Mucosa of stomach (tissue), 1 donor: ENCODE measurements around the gene ACTR3.
"Not testable (repeated sequence)": the region's sequence is repeated elsewhere in the genome, so short reads cannot be mapped to it uniquely, and the experiment has no call there.

Source experiments
- H3K27me3 ChIP-seq: one replicate; pipeline ENCODE4 v1.7.0; 2013; ENCODE audit warnings: mild to moderate bottlenecking, low read length; ENCODE audit not compliant: control insufficient read depth, insufficient read depth
- H3K36me3 ChIP-seq: one replicate; pipeline ENCODE4 v1.7.0; 2013; ENCODE audit warnings: low read length; ENCODE audit not compliant: control insufficient read depth, insufficient read depth
- H3K4me1 ChIP-seq: one replicate; pipeline ENCODE4 v1.7.0; 2013; ENCODE audit warnings: mild to moderate bottlenecking, low read length; ENCODE audit not compliant: control insufficient read depth, insufficient read depth
- H3K4me3 ChIP-seq: one replicate; pipeline ENCODE4 v1.7.0; 2013; ENCODE audit warnings: low read length
- H3K9ac ChIP-seq: one replicate; pipeline ENCODE4 v1.7.0; 2013; ENCODE audit warnings: mild to moderate bottlenecking, low read length, moderate library complexity
- H3K9me3 ChIP-seq: one replicate; pipeline ENCODE4 v1.7.0; 2013; ENCODE audit warnings: mild to moderate bottlenecking, low read length, moderate library complexity; ENCODE audit not compliant: control insufficient read depth
- donor health status: Pancreatic carcinoma.

The ACTR3 gene

GRCh38 chr2:113918229-113918628 lies 28.3 kb downstream of the ACTR3 start:
- no peak overlapping the region for H3K9ac ChIP-seq
- no peaks in the 10 kb centered on the region for H3K9me3 ChIP-seq
- H3K36me3 ChIP-seq, result peaks cover 10% of the 10 kb centered on the region
- H3K4me1 ChIP-seq, result no peaks in the 10 kb centered on the region
- H3K27me3 ChIP-seq, result no peaks in the 10 kb centered on the region
- no peak overlapping the region for H3K4me3 ChIP-seq

- Histone ChIP-seq H3K4me3 (no peak overlapping the region), H3K9ac (no peak overlapping the region), H3K4me1 (no peaks in the 10 kb centered on the region), H3K36me3 (peaks cover 5% of the 10 kb centered on the region), H3K27me3 (no peaks in the 10 kb centered on the region), H3K9me3 (no peaks in the 10 kb centered on the region)
Observed at GRCh38 chr2:113920996-113921395, 31.1 kb downstream of the ACTR3 start.

GRCh38 chr2:113922335-113922734 lies 32.4 kb downstream of the ACTR3 start:
- Histone ChIP-seq H3K4me3 (no peak overlapping the region), H3K27me3 (no peaks in the 10 kb centered on the region), H3K4me1 (no peaks in the 10 kb centered on the region), H3K9ac (no peak overlapping the region), H3K36me3 (peaks cover 5% of the 10 kb centered on the region), H3K9me3 (no peaks in the 10 kb centered on the region)

- Histone ChIP-seq H3K4me1 (no peaks in the 10 kb centered on the region), H3K9ac (no peak overlapping the region), H3K9me3 (no peaks in the 10 kb centered on the region), H3K27me3 (no peaks in the 10 kb centered on the region), H3K36me3 (peaks cover 1% of the 10 kb centered on the region), H3K4me3 (no peak overlapping the region)
Observed at GRCh38 chr2:113922784-113923183, 32.9 kb downstream of the ACTR3 start.

- no peaks in the 10 kb centered on the region for H3K27me3 ChIP-seq
- H3K36me3 ChIP-seq, result no peaks in the 10 kb centered on the region
- H3K9me3 ChIP-seq, result no peaks in the 10 kb centered on the region
- no peak overlapping the region for H3K9ac ChIP-seq
- H3K4me3 ChIP-seq, result no peak overlapping the region
- no peaks in the 10 kb centered on the region for H3K4me1 ChIP-seq
Observed at GRCh38 chr2:113925884-113926283, 36.0 kb downstream of the ACTR3 start.

GRCh38 chr2:113926314-113926713 lies 36.4 kb downstream of the ACTR3 start:
- no peak overlapping the region for H3K4me3 ChIP-seq
- H3K36me3 ChIP-seq, result no peaks in the 10 kb centered on the region
- H3K9me3 ChIP-seq, result no peaks in the 10 kb centered on the region
- H3K9ac ChIP-seq, result no peak overlapping the region
- H3K27me3 ChIP-seq, result no peaks in the 10 kb centered on the region
- H3K4me1 ChIP-seq, result no peaks in the 10 kb centered on the region

DNA sequence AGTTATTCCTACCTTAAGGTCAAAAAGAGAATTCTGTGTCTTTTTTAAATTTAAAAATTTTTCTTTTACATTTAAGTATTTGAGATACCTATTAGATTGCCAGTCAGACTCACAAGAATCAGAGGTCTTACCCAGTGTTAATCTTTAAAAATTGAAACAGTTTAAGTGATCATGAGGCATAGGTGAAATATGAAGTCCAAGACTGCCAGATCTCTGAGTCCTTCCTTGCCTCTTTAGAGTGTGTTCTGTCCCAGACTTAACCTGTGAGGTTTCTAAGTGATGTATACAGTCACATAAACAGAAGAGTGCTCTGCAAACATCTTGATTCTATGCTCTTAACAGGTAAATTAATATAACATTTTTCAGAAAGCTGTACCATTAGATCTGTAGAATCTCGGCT lies 40.6 kb downstream of the ACTR3 start:
- Histone ChIP-seq H3K27me3 (no peaks in the 10 kb centered on the region), H3K36me3 (no peaks in the 10 kb centered on the region), H3K4me1 (no peaks in the 10 kb centered on the region), H3K4me3 (no peak overlapping the region), H3K9ac (no peak overlapping the region), H3K9me3 (no peaks in the 10 kb centered on the region)

DNA sequence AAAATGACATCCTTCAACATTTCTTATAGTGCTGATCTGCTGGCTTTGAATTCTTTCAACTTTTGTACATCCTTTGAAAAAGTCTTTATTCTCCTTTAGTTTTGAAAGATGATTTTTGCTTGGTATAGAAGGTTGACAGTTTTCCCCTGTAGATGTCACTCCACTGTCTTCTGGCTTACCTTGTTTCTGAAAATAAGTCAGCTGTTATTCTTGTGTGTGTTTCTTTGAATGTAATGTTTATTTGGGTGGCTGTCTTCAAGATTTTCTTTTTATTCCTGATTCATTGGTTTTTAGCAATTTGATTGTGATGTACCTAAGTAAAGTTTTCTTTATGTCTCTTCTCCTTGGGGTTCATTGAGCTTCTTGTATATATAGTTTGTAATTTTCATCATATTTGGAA lies 47.6 kb downstream of the ACTR3 start:
- H3K4me1 ChIP-seq, result no peaks in the 10 kb centered on the region
- no peak overlapping the region for H3K4me3 ChIP-seq
- H3K36me3 ChIP-seq, result peaks cover 5% of the 10 kb centered on the region
- no peak overlapping the region for H3K9ac ChIP-seq
- H3K27me3 ChIP-seq, result no peaks in the 10 kb centered on the region
- no peaks in the 10 kb centered on the region for H3K9me3 ChIP-seq

DNA sequence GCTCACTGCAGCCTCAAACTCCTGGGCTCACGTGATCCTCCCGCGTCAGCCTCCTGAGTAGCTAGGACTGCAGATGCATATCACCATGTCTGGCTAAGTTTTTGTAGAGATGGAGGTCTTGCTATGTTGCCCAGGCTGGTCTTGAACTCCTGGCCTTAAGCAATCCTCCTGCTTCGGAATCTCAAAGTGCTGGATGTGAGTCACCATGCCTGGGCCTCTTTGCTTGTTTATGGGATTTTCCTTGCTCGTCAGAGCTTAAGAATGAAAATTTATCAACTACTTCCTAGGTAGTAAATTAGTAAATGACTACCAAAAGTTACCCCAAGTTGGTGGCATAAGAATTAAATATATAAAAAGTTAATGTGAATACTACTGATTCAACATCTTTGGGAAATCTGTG lies 51.0 kb downstream of the ACTR3 start:
- Histone ChIP-seq H3K9me3 (no peaks in the 10 kb centered on the region), H3K4me3 (no peak overlapping the region), H3K27me3 (no peaks in the 10 kb centered on the region), H3K4me1 (no peaks in the 10 kb centered on the region), H3K36me3 (peaks cover 5% of the 10 kb centered on the region), H3K9ac (no peak overlapping the region)

- not testable (repeated sequence) for H3K4me3 ChIP-seq, H3K4me1 ChIP-seq, H3K9me3 ChIP-seq, H3K36me3 ChIP-seq, H3K9ac ChIP-seq, H3K27me3 ChIP-seq
Observed at GRCh38 chr2:113945784-113946183, 55.9 kb downstream of the ACTR3 start.

- H3K4me1 ChIP-seq, H3K9me3 ChIP-seq, H3K27me3 ChIP-seq, H3K4me3 ChIP-seq, H3K9ac ChIP-seq: not testable (repeated sequence)
- peaks cover 10% of the 10 kb centered on the region for H3K36me3 ChIP-seq
Observed at GRCh38 chr2:113950906-113951305, 61.0 kb downstream of the ACTR3 start.

DNA sequence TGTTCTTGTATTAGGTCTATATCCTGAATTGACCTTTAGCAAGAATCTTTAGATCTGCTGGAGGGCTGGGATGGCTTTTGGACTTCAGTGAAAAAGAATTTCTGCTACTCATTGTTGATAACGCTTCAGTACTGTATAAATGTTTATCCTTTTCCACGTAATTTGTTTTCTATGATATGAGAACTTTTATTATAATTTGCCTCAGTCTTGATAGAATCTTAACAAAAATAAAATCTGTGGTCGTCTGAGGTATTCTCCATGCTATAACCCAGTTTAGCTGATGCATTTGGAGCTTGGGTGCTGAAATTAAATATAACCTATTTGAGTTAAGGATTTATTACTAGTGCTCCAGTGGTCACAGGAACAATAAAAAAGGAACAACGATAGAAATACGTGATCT lies 71.1 kb downstream of the ACTR3 start:
- Histone ChIP-seq H3K4me3 (no peak overlapping the region), H3K27me3 (no peaks in the 10 kb centered on the region), H3K36me3 (no peaks in the 10 kb centered on the region), H3K9me3 (no peaks in the 10 kb centered on the region), H3K4me1 (no peaks in the 10 kb centered on the region), H3K9ac (no peak overlapping the region)

- Histone ChIP-seq H3K9ac (no peak overlapping the region), H3K27me3 (no peaks in the 10 kb centered on the region), H3K36me3 (no peaks in the 10 kb centered on the region), H3K4me3 (no peak overlapping the region), H3K9me3 (no peaks in the 10 kb centered on the region), H3K4me1 (no peaks in the 10 kb centered on the region)
Observed at GRCh38 chr2:113962692-113963480, 73.0 kb downstream of the ACTR3 start.
